AG09319 (cell line): ENCODE results near the gene SEMA3E.

Experiments
- DNase-seq: peaks from one replicate; pipeline ENCODE4 v3.0.0-alpha.2; 2010; ENCODE audit warnings: low read depth; ENCODE audit errors: extremely low read depth
- CTCF ChIP-seq: IDR thresholded peaks from 2 replicates; pipeline ENCODE4 v1.5.1; 2011; ENCODE audit warnings: low read depth, mild to moderate bottlenecking, inconsistent platforms, low read length, moderate library complexity

The SEMA3E gene

GRCh38 chr7:83648464-83649241 lies at the start of gene SEMA3E:
TSS of gene SEMA3E (minus strand) at chr7:83649139.
- no peak; the same call in 1 of the 2 replicates for TF ChIP-seq CTCF
- no peak for DNase-seq

GRCh38 chr7:83697804-83698530 lies 49.0 kb upstream of the SEMA3E start:
- no peak for TF ChIP-seq CTCF
- DNase-seq = no peak

GRCh38 chr7:83696101-83696500 lies 47.2 kb upstream of the SEMA3E start:
- no peak for TF ChIP-seq CTCF
- no peak for DNase-seq

DNA sequence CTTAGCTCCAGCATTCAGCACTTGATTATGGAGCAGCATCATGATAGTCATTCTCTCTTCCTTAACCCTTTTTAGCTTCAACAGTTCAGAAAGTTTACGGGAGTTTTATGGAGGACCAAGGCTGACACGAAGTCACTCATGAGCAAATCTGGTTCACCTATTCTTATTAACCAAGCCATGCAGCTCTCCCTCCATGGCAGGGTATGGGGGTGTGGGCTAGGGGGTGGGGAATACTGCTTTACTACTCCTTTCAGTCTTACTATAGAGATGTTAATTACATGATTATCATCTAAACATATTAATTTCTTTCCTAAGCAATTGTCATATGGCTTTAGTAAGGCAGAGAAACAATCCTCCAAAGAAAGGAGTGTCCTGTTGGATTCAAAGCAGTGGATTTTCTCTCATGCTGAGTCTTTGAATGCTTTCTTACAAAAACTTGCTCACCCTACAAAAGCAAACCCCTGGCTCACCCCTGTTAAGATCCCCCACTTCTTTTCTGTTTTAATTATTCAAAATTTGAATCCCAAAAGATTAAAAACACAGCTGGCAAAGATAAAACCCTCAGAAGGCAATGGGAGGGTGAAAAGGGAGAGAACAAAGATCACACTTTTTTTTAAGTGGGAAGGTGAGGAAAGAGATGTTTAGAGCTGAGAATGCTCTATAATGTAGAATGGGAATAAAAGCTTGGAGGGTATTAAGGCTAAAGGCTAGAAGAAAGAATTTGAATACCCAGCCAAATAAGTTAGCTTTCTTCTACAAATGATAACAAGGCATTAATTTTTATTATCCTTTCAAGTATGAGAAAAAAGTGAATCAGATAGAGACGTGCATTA lies 46.4 kb upstream of the SEMA3E start:
- DNase-seq = no peak
- TF ChIP-seq CTCF = no peak

DNA sequence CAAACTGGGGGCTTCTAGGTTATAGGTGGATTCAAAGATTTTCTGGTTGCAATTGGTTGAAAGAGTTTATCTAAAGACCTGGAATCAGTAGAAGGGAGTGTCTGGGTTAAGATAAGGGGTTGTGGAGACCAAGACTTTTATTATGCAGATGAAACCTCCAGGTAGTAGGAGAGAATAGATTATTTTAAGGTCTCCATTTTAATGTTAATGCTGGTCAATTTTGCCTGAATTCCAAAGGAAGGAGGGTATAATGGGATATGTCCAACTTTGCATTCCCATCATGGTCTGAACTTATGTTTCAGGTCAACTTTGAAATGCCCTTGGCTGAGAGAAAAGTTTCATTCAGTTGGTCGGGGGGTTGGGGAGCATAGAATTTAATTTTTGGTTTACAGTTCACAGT lies 44.3 kb upstream of the SEMA3E start:
- DNase-seq = no peak
- TF ChIP-seq CTCF = no peak

DNA sequence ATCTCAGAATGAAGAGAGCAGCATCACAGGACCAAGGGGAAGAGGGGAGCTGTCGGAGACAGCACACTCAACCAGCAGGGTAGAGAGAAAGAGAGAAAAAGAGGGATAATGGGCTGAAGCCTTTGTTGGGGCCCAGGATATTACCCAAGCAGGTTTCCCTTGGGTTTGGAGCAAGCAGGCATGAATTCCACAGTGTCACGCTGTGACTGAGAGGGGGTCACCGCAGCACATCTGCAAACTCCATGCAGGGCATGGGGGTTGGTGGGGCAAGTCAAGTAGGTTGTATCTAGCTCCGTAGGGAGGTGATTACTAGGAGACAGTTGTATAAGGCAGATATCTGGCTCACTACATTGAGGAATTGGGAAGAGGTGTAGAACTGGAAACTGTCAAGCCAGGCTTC lies 42.2 kb upstream of the SEMA3E start:
- DNase-seq = no peak
- TF ChIP-seq CTCF = no peak
